Subcutaneous adipose tissue (tissue), 4 donors: ENCODE data around the gene ZNF148. TPM values are rescaled to one million over a fixed set of nuclear protein-coding genes. Genes with fewer than 3 reads are reported as not detected.

Experiments
- total RNA-seq, 4 donors: library from RNA; depleted of rRNA; stranded (reverse); fragments of >200 nt; gene quantifications; one replicate each; pipeline ENCODE4 v1.1.0, GENCODE V29; 2016
- TF ChIP-seq, protein P1 (sequence below): fragments of 450-650 bp; IDR thresholded peaks from one replicate; pipeline ENCODE4 v1.5.1; 2016; ENCODE audit warnings: low read depth, mild to moderate bottlenecking, control low read depth, antibody characterized with exemption, moderate library complexity

The ZNF148 gene
- total RNA-seq, 4 donors from 2014 or later: 22.6 to 38.2 (median 28.6) TPM

DNA sequence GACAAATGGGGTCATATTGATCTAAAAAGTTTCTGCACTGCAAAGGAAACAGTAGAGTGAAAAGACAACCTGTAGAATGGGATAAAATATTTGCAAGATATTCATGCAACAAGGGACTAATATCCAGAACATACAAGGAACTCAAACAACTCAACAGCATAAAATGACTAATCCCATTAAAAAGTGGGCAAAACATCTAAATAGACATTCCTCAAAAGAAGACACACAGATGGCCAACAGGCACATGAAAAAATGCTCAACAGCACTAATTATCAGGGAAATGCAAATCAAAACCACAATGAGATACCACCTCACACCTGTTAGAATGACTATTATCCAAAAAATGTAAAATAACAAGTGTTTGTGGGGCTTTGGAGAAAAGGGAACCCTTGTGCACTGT is 171.4 kb downstream of the ZNF148 start:
- TF ChIP-seq, protein P1, sequence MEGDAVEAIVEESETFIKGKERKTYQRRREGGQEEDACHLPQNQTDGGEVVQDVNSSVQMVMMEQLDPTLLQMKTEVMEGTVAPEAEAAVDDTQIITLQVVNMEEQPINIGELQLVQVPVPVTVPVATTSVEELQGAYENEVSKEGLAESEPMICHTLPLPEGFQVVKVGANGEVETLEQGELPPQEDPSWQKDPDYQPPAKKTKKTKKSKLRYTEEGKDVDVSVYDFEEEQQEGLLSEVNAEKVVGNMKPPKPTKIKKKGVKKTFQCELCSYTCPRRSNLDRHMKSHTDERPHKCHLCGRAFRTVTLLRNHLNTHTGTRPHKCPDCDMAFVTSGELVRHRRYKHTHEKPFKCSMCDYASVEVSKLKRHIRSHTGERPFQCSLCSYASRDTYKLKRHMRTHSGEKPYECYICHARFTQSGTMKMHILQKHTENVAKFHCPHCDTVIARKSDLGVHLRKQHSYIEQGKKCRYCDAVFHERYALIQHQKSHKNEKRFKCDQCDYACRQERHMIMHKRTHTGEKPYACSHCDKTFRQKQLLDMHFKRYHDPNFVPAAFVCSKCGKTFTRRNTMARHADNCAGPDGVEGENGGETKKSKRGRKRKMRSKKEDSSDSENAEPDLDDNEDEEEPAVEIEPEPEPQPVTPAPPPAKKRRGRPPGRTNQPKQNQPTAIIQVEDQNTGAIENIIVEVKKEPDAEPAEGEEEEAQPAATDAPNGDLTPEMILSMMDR: no peak

DNA sequence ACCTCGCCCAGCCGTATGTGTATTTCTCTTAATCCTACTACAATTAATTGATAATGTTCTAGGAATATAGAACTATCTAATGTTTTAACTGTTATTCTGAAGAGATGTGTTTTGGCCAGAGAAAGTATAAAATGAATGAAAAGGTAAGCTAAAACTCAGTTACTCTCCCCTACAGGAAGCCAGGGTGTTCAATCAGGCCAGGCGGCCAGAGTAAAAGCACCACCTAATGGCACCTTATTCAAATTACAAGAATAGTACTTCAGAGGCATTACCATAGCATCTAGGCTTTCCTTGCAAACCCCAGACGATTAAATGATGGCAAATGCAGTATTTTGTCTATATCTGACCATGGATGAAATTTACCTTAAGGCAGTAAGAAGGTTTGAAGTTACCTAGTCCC is 172.9 kb downstream of the ZNF148 start:
- TF ChIP-seq, protein P1: no peak

DNA sequence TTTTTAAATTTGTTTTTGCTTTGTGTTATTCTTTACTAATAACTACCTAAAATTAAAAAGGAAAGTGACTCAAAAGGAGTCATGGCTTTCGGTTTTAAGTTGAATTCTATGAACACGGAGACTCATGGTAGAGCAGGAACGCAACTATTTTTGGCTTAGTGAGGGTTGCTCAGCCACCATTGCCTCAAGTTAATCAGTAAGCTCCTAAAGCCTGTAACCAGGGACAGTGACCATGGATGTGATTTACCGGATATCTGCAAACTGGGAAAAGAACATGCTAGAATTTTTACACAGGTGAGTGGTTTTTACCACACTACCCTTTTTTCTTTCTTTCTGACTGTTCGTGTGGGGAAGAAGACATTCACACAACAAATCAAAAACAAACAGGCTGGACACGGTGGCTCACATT is 174.4 kb downstream of the ZNF148 start:
- TF ChIP-seq, protein P1: no peak

DNA sequence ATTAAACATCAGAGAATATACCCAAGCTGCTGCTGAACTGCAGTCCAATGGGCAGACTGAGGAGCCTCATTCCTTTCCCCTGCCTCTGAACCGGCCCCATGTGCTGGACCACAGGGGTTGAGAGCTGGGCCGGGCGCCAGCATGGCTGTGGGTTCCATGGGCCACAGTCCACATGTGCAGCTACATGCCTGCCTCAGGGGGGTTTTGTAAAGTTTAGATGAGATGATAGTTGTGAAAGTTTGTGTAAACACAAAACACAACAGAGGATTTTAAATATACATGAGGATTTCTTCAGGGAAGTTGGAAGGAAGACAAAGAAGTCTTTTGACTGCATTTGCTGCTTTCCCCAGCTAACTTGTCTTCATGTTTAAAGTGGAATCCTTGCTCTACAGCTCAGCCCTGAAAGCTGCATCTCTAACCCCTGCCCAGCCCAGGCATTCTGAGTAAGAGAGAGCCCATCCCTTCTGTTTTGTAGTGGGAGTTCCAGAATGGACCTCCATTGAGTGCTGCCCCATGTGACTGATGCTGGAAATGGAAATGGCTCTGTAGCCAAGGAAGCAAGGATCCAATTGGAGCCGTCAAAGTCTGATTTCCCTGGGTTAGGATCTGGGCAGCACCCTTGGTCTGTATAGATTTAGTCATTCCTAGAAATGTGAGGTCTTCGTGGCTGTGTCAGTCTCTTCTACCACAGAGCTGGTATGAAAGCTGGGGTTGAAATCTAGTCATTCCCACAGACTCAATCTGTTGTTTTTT is 180.1 kb downstream of the ZNF148 start:
- TF ChIP-seq, protein P1: no peak

DNA sequence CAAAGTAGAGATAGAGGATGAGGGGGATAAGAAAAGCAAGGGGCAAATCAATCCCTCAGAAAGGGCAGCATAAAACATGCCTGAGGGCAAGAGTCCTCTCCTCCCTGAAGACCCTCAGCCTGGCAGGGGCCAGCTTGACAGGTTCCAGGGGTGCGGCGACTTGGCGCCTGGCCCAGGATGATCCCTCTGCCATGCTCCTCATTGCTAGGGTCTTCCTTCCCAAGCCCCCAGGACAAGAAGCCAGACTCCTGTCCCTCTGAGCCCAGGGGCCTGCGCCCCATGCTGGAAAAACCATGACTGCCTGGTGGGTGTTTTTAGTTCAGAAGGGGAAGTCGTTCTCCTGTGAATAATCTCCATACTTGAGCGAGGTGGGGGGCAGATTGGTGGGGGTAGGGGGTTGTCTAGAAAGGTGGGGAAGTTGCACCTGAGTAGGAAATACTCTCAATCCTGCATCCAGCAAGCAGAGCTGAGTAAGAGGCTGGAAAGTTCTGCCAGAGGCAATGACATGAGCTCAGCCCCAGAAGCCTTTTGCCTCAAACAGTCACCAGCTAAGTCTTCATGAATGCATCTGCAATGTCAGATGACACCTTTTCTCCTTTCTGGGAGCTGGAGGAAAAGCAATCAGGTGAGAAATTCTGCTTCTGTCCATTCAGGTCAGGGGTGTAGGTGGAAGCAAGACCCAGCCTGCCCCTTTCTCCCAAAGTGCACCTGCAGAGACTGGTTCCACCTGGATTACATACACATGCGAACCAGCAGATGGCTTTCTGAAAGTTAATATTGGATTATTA is 180.9 kb downstream of the ZNF148 start:
- TF ChIP-seq, protein P1: no peak

DNA sequence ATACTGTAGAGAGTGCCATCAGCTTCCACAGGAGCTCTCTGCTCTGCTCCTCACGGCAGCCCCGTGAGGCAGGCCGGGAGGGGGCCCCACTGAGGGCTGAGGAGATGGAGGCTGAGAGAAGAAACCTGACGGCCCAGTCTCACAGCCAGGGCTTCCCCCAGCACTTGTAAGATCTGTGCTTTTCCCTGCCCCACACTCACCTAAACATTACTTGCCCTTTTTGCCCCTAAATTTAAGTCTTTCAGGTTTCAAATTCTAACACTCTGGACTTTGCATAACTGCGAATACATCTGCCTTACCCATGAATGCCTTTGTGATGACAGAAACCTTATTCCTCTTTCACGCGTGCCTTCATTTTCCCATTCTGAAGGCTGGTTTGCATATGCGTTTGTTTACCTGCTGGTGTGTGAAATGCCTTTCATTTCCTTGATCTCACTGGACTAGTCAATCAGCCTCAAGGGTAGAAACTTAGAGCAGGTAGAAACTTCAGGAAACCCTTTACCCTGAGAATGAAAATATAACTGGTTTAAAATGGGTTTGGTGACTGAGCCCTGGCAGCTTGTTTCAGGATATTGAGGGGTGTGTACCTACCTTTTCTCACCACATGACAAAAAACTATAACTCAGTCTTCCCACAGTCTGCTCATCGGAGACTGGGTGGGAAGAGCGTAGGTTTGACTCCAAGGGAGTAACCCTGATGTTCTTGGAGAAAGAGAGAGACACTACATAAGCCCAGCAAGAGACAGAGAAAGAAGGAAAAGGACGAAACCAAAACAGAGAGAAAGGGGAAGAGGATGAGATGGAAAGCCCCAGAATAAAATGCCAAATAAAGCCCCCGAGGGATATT is 182.7 kb downstream of the ZNF148 start:
- TF ChIP-seq, protein P1: no peak

DNA sequence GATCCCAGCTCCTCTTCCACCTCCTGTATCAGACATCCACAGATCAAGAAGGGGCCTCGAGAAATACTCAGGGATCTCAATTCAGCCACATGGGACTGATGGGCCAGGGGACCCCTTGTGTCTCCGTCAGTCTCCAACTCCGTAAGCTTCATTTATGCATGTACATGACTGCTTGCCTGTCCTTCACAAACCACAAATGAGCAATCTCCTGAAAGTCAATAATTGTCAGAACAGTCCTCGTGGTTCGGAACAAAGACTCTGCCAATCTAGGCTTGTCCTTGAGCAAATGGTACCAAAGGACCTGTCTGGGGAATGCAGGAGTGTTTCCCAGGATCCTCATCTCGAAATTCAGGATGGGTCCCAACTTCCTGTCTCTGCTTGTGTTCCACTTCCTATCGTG is 183.4 kb downstream of the ZNF148 start:
- TF ChIP-seq, protein P1: no peak
